Activated CD8-positive, alpha-beta T cell treated with anti-CD3 and anti-CD28 coated beads, Interleukin-2, amount 10 ng/mL, durations not matched to agents 7 days and 5 days (primary cell): Measurements from ENCODE around the gene MMP21. TPM values are rescaled to one million over a fixed set of nuclear protein-coding genes. Genes with fewer than 3 reads are reported as not detected.

Source experiments
- ATAC-seq: fragments of 150-1000 bp; cut with Tn5 transposase; one replicate; pipeline ENCODE4 v1.10.0; 2021; ENCODE audit warnings: moderate library complexity
- CTCF ChIA-PET: fragments of 350-600 bp; sonication (Branson Sonifier 250); formaldehyde crosslinking; loops from one replicate; lab custom pipeline; 2021; ENCODE audit warnings: antibody characterized with exemption; lab: Charles Lee
- POLR2A ChIA-PET: fragments of 350-600 bp; sonication (Branson Sonifier 250); formaldehyde crosslinking; loops from one replicate; lab custom pipeline; 2021; ENCODE audit warnings: antibody characterized with exemption; lab: Charles Lee
- DNase-seq: peaks from one replicate; pipeline ENCODE4 v3.0.0-alpha.2; 2020
- H3K27ac Mint-ChIP-seq: one replicate; pipeline ENCODE4 v1.8.0; 2021; ENCODE audit warnings: mild to moderate bottlenecking, mixed read lengths
- H3K27me3 Mint-ChIP-seq: one replicate; pipeline ENCODE4 v1.8.0; 2021; ENCODE audit warnings: low read depth, mixed read lengths
- H3K36me3 Mint-ChIP-seq: one replicate; pipeline ENCODE4 v1.8.0; 2021; ENCODE audit warnings: low read depth, mixed read lengths
- H3K4me1 Mint-ChIP-seq: one replicate; pipeline ENCODE4 v1.8.0; 2021; ENCODE audit warnings: low read depth, mixed read lengths
- H3K4me3 Mint-ChIP-seq: one replicate; pipeline ENCODE4 v1.8.0; 2021; ENCODE audit warnings: mild to moderate bottlenecking, mixed read lengths
- H3K9me3 Mint-ChIP-seq: one replicate; pipeline ENCODE4 v1.8.0; 2022; ENCODE audit warnings: mixed read lengths; ENCODE audit not compliant: insufficient read depth
- total RNA-seq, 2 experiments: library from RNA; stranded (reverse); gene quantifications; one replicate each; pipeline ENCODE4 v1.2.3, GENCODE V29; 2021

MMP21 gene
- total RNA-seq, 2 experiments from 2014 or later: not detected

DNA sequence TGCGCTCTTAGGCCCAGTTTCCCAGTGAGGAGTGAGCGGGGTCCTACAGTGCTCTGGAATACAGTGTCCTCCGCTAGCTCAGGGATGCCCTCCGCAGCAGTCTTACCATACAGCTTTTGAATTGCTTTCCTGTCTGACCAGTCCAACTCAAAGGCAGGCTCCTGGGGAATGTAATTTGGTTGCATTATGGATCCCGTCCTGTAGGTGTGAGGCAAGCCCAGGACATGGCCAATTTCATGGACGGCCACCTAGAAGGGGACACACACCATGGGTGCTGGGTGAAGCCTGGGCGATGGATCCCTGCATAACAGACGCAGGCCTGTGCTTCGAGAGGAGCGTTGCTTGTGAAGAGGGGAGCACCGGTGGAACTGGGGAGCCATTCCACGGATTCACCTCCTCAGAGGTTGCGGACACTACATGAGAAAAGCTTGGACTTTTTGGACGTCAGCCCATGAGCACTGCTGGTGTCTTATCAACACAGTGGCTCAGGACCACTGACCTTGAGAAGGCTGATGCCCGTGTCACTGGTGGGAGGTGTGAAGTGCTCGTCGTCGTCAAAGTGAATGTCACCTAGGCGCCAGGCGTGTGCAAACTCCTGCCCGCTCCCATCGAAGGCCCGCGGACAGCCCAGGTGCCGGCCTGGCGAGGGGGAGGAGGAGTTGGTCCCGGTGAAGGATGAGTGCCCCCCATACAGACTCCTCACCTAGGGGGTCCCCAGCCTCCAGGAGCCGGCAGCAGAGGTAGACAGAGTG lies 3.3 kb downstream of the MMP21 start:
- POLR2A ChIA-PET: no interaction called here
- ATAC-seq (no peak), DNase-seq (no peak)
- no peaks in the 10 kb centered on the region for H3K27me3 Mint-ChIP-seq
- no peaks in the 10 kb centered on the region for H3K36me3 Mint-ChIP-seq
- H3K4me3 Mint-ChIP-seq: no peak overlapping the region
- no peak overlapping the region for H3K27ac Mint-ChIP-seq
- no peaks in the 10 kb centered on the region for H3K4me1 Mint-ChIP-seq
- CTCF ChIA-PET: no interaction called here
- H3K9me3 Mint-ChIP-seq: no peaks in the 10 kb centered on the region

DNA sequence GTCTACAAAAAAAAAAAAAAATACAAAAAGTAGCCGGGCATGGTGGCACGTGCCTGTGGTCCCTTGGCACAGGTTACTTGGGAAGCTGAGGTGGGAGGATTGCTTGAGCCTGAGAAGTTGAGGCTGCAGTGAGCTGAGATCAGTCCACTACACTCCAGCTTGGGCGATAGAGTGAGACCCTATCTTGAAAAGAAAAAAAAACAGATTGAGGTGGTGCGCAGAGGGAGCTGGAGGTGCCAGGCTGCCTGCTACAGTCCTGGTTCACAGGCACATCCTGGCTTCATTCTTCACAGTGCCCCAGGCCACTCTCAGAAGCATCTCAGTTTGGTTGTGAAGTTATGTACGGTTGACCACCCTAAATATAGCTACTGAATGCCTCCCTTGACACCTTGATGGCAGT lies 4.8 kb downstream of the MMP21 start:
- peaks cover 6% of the 10 kb centered on the region for H3K36me3 Mint-ChIP-seq
- H3K4me3 Mint-ChIP-seq: no peak overlapping the region
- H3K4me1 Mint-ChIP-seq: no peaks in the 10 kb centered on the region
- H3K27me3 Mint-ChIP-seq: no peaks in the 10 kb centered on the region
- H3K9me3 Mint-ChIP-seq: no peaks in the 10 kb centered on the region
- POLR2A ChIA-PET: no interaction called here
- no peak overlapping the region for H3K27ac Mint-ChIP-seq
- DNase-seq (no peak), ATAC-seq (no peak)
- CTCF ChIA-PET: no interaction called here

DNA sequence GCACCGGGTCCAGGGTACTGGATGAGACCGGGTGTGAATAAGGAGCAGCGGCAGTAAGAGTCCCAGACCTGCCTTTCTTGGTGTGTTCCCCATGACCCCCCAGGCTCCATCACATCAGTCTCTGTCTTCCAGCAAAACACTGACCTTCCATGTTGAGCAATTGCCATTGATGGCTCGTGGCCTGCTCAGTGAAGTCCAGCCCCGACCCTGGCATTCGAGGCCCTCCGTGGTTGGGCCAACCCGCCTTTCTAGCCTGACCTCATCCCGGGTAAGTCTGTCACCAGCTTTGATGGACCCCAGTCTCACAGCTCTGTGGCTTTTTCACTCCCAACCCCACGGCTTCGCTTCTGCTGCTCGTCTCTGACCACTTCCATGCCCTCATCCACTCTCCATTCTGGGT lies 6.4 kb downstream of the MMP21 start:
- POLR2A ChIA-PET: no interaction called here
- ATAC-seq (no peak), DNase-seq (no peak)
- CTCF ChIA-PET: interaction anchor here (1.4 kb wide), 1 partner anchor 54 kb away, joined by 3 read pairs; the partner anchor contains the start of genes BCCIP and UROS
- H3K4me3 Mint-ChIP-seq: no peak overlapping the region
- no peak overlapping the region for H3K27ac Mint-ChIP-seq
- no peaks in the 10 kb centered on the region for H3K9me3 Mint-ChIP-seq
- no peaks in the 10 kb centered on the region for H3K27me3 Mint-ChIP-seq
- no peaks in the 10 kb centered on the region for H3K4me1 Mint-ChIP-seq
- H3K36me3 Mint-ChIP-seq: peaks cover 20% of the 10 kb centered on the region

DNA sequence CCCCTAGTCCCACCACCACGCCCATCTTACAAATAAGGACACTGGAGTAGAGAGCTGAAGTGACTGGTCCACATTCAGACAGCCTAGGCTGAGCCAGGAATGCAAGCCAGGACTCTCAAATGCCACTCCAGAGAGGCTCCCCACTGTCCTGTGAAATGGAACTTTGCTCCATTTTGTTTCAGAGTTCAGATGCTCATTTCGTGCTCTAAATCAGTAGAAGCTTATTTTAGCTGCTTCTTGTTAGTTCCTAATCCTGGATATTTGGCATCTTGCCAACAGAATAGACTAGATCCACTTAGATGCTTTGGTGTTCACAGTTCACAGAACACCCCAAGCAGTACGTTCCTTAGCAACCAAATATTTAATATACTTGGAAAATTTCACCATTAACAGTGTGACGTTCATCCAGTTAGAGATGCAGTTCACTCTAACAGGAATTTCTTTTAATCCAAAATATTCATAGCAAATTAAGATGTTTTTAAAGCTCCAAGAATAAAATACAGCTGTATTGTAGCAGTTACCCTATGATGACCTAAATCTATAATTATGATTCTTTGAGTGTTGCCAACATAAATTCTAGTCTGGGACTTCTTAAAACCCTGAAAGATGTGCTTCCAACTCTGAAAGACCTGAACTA lies 7.3 kb downstream of the MMP21 start:
- Mint-ChIP-seq H3K36me3 (peaks cover 27% of the 10 kb centered on the region), H3K27ac (no peak overlapping the region), H3K27me3 (no peaks in the 10 kb centered on the region), H3K4me3 (no peak overlapping the region), H3K9me3 (no peaks in the 10 kb centered on the region), H3K4me1 (no peaks in the 10 kb centered on the region)
- POLR2A ChIA-PET: no interaction called here
- ATAC-seq (no peak), DNase-seq (no peak)
- CTCF ChIA-PET: interaction anchor here (1.4 kb wide), 1 partner anchor 55 kb away, joined by 3 read pairs; the partner anchor contains the start of genes BCCIP and UROS

DNA sequence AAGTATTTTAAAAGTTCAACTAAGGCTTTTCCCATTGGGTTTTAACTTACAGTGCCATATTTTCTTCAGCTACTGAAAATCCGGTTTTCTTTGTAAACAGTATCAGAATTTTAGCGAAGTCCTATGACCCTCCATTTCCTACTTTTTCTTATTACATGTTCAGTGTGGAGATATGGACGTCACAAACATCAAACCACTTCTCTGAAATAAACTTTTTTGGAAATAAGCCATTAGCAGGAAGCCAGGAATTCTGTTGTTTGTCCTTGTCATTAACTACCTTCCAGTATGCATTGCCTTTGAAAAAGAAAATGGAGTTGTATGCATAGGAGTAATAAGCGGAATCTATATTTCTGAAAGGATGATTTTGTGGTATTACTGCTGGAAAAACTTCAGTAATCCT lies 9.1 kb downstream of the MMP21 start:
- DNase-seq: no peak
- no peaks in the 10 kb centered on the region for H3K9me3 Mint-ChIP-seq
- peaks cover 37% of the 10 kb centered on the region for H3K36me3 Mint-ChIP-seq

DNA sequence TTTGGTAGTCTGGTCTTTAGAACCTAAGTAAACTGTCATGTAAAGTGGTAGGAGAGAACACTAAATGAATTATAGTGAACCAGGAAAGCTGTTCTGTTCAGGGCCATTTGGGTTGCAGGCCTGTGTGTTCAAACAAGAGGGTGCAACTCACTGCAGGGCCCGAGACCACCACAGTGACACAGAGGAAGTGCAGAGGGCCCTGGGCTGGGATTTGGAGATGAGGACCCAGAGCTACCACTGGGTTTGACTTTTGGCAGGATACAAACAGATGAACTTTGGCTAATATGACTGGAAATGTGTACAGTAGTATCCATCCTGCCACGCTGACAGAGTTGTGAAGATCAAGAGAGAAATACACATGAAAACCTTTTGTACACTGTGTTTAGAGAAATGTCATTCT lies 9.8 kb downstream of the MMP21 start:
- ATAC-seq (no peak), DNase-seq (no peak)
- Mint-ChIP-seq H3K27me3 (no peaks in the 10 kb centered on the region), H3K4me3 (no peak overlapping the region), H3K27ac (no peak overlapping the region), H3K9me3 (no peaks in the 10 kb centered on the region), H3K4me1 (no peaks in the 10 kb centered on the region), H3K36me3 (peaks cover 42% of the 10 kb centered on the region)
- ChIA-PET POLR2A (interaction anchor here (0.6 kb wide), 1 partner anchor 936 kb away, joined by 4 read pairs; no protein-coding TSS in a partner anchor), CTCF (no interaction called here)

More for the DNA sequence above, 9.1 kb downstream of the MMP21 start:
- POLR2A ChIA-PET: no interaction called here
- Mint-ChIP-seq H3K4me1 (no peaks in the 10 kb centered on the region), H3K4me3 (no peak overlapping the region), H3K27ac (no peak overlapping the region), H3K27me3 (no peaks in the 10 kb centered on the region)
- ATAC-seq: no peak
- CTCF ChIA-PET: no interaction called here

DNA sequence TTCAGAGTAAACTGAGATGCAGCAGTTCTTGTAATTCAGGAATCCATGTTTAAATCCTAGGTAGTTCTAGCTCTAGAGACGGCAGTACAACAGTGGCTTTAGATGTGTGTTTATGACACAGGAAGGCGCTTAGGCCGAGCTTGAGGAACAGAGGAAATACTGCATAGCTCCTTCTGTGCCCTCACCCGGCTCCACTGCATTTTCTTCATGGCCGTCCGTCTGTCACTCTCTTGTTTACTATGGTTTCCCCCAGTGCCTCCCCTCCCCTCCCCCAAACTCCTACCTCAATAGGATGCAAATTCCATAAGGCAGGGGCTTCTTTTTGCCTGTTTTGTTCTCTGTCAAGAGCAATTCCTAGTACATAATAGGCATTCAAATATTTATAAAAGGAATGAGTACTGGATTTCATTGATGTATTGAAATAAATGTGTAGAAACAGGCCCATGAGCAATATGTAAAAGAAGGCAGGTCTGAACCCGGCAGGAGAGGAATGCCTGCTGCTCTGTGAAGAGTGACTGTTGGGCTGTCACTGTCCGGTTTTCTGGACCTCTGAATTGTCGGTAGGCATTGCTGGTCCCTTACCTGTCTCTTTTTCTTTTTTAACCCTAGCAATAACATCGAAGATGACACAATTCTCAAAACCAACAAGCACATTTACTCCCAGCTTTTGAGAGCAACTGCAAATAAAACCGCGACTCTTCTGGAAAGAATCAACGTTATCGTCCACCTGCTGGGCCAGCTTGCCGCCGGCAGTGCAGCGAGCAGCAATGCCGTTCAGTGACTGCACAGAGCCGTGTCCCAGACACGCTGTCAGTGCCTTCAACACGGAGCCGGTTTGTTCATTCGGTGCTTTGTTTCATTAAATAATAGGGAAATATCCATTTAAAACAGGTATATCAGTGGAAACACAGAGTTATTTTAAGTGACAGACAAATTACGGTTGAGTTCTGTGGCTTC lies 12.7 kb downstream of the MMP21 start:
- H3K27ac Mint-ChIP-seq: no peak overlapping the region
- POLR2A ChIA-PET: no interaction called here
- H3K9me3 Mint-ChIP-seq: no peaks in the 10 kb centered on the region
- peaks cover 58% of the 10 kb centered on the region for H3K36me3 Mint-ChIP-seq
- H3K4me3 Mint-ChIP-seq: no peak overlapping the region
- no peaks in the 10 kb centered on the region for H3K27me3 Mint-ChIP-seq
- CTCF ChIA-PET: no interaction called here
- no peak for ATAC-seq
- H3K4me1 Mint-ChIP-seq: no peaks in the 10 kb centered on the region
- DNase-seq: no peak

DNA sequence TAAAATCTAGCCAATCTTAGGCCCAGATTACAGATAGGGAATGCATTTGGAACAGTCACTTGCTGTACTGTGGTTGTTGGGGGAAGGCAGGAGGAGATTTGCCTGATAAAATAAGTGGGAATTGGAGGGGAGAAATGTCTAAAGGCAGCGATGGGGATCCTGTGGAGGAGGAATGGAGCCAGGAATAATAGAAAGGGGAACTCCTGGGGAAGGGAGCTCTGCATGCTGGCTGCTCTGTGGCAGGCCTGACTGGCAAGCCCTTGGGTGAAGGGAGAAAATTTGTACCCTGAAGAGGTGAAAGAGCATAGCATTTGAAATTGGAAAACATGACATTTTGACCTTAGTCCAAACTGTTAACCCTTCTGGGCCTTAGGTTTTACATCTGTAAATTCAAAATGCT lies 13.7 kb downstream of the MMP21 start:
- ChIA-PET POLR2A (no interaction called here), CTCF (no interaction called here)
- Mint-ChIP-seq H3K9me3 (no peaks in the 10 kb centered on the region), H3K36me3 (peaks cover 68% of the 10 kb centered on the region), H3K27ac (no peak overlapping the region), H3K4me3 (no peak overlapping the region), H3K4me1 (no peaks in the 10 kb centered on the region), H3K27me3 (no peaks in the 10 kb centered on the region)
- no peak for DNase-seq
- no peak for ATAC-seq

DNA sequence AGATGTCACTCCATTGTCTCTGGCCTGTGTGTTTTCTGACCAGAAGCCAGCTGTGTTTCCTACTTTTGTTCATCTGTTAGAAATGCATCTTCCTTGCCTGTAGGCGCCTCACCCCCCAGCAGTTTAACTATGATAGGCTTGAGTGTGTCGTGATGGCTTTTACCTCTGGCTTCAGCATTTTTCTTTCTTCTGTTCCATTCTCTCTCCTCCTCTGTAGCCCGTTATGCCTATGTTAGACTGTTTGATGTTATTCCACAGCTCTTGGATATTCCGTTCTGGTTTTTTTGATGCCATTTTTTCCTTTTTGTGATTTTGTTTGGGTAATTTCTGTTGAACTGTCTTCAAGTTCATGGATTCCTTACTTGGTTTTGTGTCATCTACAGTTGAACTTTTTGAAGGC lies 17.9 kb downstream of the MMP21 start:
- Mint-ChIP-seq H3K27ac (no peak overlapping the region), H3K4me3 (no peak overlapping the region)

DNA sequence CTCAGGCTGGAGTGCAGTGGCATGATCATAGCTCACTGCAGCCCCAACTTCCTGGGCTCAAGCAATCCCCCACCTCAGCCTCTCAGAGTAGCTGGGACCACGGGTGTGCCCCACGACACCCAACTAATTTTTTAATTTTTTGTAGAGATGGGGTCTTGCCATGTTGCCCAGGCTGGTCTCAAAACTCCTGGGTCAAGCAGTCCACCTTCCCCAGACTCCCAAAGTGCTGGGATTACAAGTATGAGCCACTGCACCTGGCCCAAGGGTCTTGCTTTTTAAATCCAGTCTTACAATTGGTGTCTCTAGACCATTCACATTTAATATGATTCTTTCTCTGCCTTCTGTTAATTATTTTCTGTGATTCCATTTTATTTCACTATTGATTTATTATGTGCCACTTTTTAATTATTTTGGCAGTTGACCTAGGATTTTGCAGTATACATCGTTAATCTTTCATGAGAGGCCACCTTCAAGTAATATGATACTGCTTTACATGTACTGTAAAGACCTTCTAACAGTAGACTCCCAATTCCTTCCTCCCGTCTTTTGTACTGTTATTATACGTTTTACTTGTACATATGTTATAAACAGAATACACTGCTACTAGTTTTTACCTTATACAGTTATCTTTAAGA lies 18.7 kb downstream of the MMP21 start:
- ChIA-PET CTCF (no interaction called here), POLR2A (no interaction called here)
- Mint-ChIP-seq H3K4me1 (no peaks in the 10 kb centered on the region), H3K27me3 (no peaks in the 10 kb centered on the region), H3K36me3 (peaks cover 64% of the 10 kb centered on the region), H3K4me3 (no peak overlapping the region), H3K27ac (no peak overlapping the region), H3K9me3 (no peaks in the 10 kb centered on the region)
- ATAC-seq: no peak
- no peak for DNase-seq

More for the DNA sequence above, 17.9 kb downstream of the MMP21 start:
- ChIA-PET CTCF (interaction anchor here (0.9 kb wide), 1 partner anchor 34 kb away, joined by 3 read pairs; no protein-coding TSS in a partner anchor), POLR2A (no interaction called here)
- no peaks in the 10 kb centered on the region for H3K9me3 Mint-ChIP-seq
- no peak for ATAC-seq
- peaks cover 66% of the 10 kb centered on the region for H3K36me3 Mint-ChIP-seq
- H3K4me1 Mint-ChIP-seq: no peaks in the 10 kb centered on the region
- no peaks in the 10 kb centered on the region for H3K27me3 Mint-ChIP-seq
- no peak for DNase-seq

DNA sequence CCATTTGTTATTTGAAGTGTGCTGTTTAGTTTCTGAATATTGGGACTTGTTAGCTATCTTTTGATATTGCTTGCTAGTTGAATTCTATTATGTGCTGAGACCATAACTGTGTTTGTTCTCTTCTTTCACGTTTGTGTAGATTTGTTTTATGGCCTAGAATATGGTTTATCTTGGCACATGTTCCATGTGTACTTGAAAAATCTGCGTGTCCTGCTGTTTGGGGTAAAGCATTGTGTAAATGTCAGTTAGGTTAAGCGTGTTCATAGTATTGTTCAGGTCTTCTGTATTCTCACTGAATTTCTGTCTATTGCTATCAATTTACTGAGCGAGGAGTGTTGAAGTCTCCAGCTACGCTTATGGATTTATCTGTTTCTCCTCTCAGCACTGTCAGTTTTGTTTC lies 19.4 kb downstream of the MMP21 start:
- Mint-ChIP-seq H3K27ac (no peak overlapping the region), H3K4me1 (no peaks in the 10 kb centered on the region), H3K27me3 (no peaks in the 10 kb centered on the region), H3K9me3 (no peaks in the 10 kb centered on the region), H3K36me3 (peaks cover 60% of the 10 kb centered on the region), H3K4me3 (no peak overlapping the region)
- POLR2A ChIA-PET: interaction anchor here (0.6 kb wide), 1 partner anchor 1324 kb away, joined by 3 read pairs; no protein-coding TSS in a partner anchor
- no peak for ATAC-seq
- no peak for DNase-seq
- CTCF ChIA-PET: no interaction called here
